IPS DF 19.7 (cell line): ENCODE results near the gene MYO1C.
"Not testable (repeated sequence)": the region's sequence is repeated elsewhere in the genome, so short reads cannot be mapped to it uniquely, and the experiment has no call there.

Experiments used
- DNase-seq: peaks from one replicate; pipeline ENCODE4 v3.0.0-alpha.2; 2013; ENCODE audit warnings: low read depth, low spot score

Gene MYO1C

GRCh38 chr17:1509290-1509881, 16.9 kb upstream of the MYO1C start:
- no peak for DNase-seq

- not testable (repeated sequence) for DNase-seq
Observed at GRCh38 chr17:1508709-1509108, 16.2 kb upstream of the MYO1C start.

GRCh38 chr17:1506649-1507267, 14.3 kb upstream of the MYO1C start:
- DNase-seq = no peak

- DNase-seq = no peak
Observed at GRCh38 chr17:1505586-1505985, 13.1 kb upstream of the MYO1C start.

- DNase-seq = no peak
Observed at GRCh38 chr17:1504866-1505265, 12.4 kb upstream of the MYO1C start.

- no peak for DNase-seq
Observed at GRCh38 chr17:1503699-1504098, 11.2 kb upstream of the MYO1C start.

GRCh38 chr17:1498869-1499268, 6.4 kb upstream of the MYO1C start:
- DNase-seq = no peak

- DNase-seq = no peak
Observed at GRCh38 chr17:1498233-1498632, 5.7 kb upstream of the MYO1C start.

GRCh38 chr17:1497831-1498230, 5.3 kb upstream of the MYO1C start:
- DNase-seq = no peak

- no peak for DNase-seq
Observed at GRCh38 chr17:1496869-1497268, 4.4 kb upstream of the MYO1C start.

- no peak for DNase-seq
Observed at GRCh38 chr17:1495265-1495989, 2.9 kb upstream of the MYO1C start.

- no peak for DNase-seq
Observed at GRCh38 chr17:1494736-1495253, 2.3 kb upstream of the MYO1C start.

GRCh38 chr17:1494203-1494602, 1.7 kb upstream of the MYO1C start:
- DNase-seq = no peak

GRCh38 chr17:1493291-1493980, 950 bp upstream of the MYO1C start:
- DNase-seq = no peak

- no peak for DNase-seq
Observed at GRCh38 chr17:1491443-1492248, 840 bp downstream of the MYO1C start.

- no peak for DNase-seq
Observed at GRCh38 chr17:1490643-1491442, 1.6 kb downstream of the MYO1C start.

GRCh38 chr17:1488826-1489270, 3.6 kb downstream of the MYO1C start:
- DNase-seq = no peak

GRCh38 chr17:1487939-1488825, 4.3 kb downstream of the MYO1C start:
- no peak for DNase-seq
